ENCODE results near the gene FES. TPM values are rescaled to one million over a fixed set of nuclear protein-coding genes. Genes with fewer than 3 reads are reported as not detected.

FES gene
- total and polyA plus RNA-seq, 2 of the 13 experiments (the other 11 are each of a cell fraction or from before 2014, with no cell fraction given): 4.0 to 9.5 TPM

DNA sequence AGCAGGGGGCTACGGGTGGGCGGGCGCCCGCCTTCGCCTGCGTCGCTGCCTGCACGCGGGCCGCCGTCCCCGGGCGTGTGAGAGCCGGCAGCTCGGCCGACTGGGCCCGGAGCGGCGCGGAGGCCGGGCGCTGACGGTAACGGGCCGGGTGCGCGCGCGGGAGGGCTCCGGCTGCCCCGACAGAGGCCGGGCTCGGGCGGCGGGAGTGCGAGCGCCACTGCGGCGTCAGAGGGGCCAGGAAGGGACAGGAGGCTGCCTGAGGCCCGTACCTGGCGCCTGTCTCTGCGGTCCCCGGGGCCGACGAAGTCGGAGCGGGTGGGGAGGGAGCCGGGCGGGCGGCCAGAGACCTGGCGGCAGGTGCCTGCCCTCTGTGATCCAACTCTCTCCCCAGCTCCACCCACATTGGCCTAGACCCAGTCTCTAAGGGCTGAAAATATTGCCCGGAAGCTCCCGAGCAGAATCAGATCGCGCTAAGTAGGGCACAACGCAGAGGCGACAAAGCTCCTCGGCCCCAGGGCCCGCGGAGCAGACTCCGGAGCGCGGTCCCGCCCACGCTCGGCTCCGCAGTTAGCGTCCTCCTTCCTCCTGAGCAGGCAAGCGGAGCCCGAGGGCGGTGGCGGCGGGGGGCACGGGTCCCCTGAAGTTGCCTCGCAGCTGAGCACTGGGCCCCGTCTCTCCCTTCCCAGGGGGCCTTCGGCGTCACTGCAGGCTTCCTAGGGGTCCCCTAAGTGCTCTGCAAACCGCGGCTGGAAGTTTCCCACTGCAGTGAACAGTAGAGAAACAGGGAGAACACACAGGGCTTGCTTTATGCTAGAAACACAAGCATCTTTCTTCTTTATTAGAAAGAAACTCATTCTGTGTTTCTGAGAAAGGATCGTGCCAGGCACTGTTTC lies 18.8 kb downstream of the FES start, which contains the start of gene MAN2A2 (continued):
- TF ChIP-seq HIVEP1 (CRISPR knock-in tag; IDR thresholded peaks at IDR 0.05): no peak
- TF ChIP-seq ZFP1 (CRISPR knock-in tag; IDR thresholded peaks at IDR 0.05): no peak
- TF ChIP-seq, protein P1, sequence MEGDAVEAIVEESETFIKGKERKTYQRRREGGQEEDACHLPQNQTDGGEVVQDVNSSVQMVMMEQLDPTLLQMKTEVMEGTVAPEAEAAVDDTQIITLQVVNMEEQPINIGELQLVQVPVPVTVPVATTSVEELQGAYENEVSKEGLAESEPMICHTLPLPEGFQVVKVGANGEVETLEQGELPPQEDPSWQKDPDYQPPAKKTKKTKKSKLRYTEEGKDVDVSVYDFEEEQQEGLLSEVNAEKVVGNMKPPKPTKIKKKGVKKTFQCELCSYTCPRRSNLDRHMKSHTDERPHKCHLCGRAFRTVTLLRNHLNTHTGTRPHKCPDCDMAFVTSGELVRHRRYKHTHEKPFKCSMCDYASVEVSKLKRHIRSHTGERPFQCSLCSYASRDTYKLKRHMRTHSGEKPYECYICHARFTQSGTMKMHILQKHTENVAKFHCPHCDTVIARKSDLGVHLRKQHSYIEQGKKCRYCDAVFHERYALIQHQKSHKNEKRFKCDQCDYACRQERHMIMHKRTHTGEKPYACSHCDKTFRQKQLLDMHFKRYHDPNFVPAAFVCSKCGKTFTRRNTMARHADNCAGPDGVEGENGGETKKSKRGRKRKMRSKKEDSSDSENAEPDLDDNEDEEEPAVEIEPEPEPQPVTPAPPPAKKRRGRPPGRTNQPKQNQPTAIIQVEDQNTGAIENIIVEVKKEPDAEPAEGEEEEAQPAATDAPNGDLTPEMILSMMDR (CRISPR knock-in tag; IDR thresholded peaks at IDR 0.05): 0 out of 2 replicates have a peak, but pooled peaks have one; percentile 4
- no peak for TF ChIP-seq SOX6 (IDR thresholded peaks at IDR 0.05)
- peak; percentile 43 for TF ChIP-seq SOX6 (CRISPR knock-in tag; IDR thresholded peaks at IDR 0.05)
- peak; percentile 63 for TF ChIP-seq ZFY (CRISPR knock-in tag; IDR thresholded peaks at IDR 0.05)
- TF ChIP-seq, protein P2, sequence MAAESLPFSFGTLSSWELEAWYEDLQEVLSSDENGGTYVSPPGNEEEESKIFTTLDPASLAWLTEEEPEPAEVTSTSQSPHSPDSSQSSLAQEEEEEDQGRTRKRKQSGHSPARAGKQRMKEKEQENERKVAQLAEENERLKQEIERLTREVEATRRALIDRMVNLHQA (CRISPR knock-in tag; IDR thresholded peaks at IDR 0.05): no peak
- no peak; the same call in 1 of the 2 replicates for TF ChIP-seq ZBTB7B (CRISPR knock-in tag; IDR thresholded peaks at IDR 0.05)
- no peak for TF ChIP-seq KMT2B (CRISPR knock-in tag; IDR thresholded peaks at IDR 0.05)
- TF ChIP-seq, protein P3, sequence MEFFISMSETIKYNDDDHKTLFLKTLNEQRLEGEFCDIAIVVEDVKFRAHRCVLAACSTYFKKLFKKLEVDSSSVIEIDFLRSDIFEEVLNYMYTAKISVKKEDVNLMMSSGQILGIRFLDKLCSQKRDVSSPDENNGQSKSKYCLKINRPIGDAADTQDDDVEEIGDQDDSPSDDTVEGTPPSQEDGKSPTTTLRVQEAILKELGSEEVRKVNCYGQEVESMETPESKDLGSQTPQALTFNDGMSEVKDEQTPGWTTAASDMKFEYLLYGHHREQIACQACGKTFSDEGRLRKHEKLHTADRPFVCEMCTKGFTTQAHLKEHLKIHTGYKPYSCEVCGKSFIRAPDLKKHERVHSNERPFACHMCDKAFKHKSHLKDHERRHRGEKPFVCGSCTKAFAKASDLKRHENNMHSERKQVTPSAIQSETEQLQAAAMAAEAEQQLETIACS (CRISPR knock-in tag; IDR thresholded peaks at IDR 0.05): peak; percentile 62
- TF ChIP-seq, protein P4, sequence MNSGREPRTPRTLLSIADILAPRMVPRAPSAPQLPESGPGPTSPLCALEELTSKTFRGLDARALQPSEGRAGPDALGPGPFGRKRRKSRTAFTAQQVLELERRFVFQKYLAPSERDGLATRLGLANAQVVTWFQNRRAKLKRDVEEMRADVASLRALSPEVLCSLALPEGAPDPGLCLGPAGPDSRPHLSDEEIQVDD (CRISPR knock-in tag; IDR thresholded peaks at IDR 0.05; ENCODE audit: borderline replicate concordance): no peak
- TF ChIP-seq POGZ (CRISPR knock-in tag; IDR thresholded peaks at IDR 0.05): no peak
- 0 out of 2 replicates have a peak, but pooled peaks have one; percentile 3 for TF ChIP-seq ERF (CRISPR knock-in tag; IDR thresholded peaks at IDR 0.05)
- no peak for TF ChIP-seq CENPT (CRISPR knock-in tag; IDR thresholded peaks at IDR 0.05; ENCODE audit: low read depth)
- TF ChIP-seq ZSCAN25 (CRISPR knock-in tag; IDR thresholded peaks at IDR 0.05): no peak
- TF ChIP-seq, protein P5, sequence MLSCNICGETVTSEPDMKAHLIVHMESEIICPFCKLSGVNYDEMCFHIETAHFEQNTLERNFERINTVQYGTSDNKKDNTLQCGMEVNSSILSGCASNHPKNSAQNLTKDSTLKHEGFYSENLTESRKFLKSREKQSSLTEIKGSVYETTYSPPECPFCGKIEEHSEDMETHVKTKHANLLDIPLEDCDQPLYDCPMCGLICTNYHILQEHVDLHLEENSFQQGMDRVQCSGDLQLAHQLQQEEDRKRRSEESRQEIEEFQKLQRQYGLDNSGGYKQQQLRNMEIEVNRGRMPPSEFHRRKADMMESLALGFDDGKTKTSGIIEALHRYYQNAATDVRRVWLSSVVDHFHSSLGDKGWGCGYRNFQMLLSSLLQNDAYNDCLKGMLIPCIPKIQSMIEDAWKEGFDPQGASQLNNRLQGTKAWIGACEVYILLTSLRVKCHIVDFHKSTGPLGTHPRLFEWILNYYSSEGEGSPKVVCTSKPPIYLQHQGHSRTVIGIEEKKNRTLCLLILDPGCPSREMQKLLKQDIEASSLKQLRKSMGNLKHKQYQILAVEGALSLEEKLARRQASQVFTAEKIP (CRISPR knock-in tag; IDR thresholded peaks at IDR 0.05; ENCODE audit: borderline replicate concordance): no peak
- TF ChIP-seq NBN (conservative IDR thresholded peaks at IDR 0.05): no peak
- TF ChIP-seq, protein P6, sequence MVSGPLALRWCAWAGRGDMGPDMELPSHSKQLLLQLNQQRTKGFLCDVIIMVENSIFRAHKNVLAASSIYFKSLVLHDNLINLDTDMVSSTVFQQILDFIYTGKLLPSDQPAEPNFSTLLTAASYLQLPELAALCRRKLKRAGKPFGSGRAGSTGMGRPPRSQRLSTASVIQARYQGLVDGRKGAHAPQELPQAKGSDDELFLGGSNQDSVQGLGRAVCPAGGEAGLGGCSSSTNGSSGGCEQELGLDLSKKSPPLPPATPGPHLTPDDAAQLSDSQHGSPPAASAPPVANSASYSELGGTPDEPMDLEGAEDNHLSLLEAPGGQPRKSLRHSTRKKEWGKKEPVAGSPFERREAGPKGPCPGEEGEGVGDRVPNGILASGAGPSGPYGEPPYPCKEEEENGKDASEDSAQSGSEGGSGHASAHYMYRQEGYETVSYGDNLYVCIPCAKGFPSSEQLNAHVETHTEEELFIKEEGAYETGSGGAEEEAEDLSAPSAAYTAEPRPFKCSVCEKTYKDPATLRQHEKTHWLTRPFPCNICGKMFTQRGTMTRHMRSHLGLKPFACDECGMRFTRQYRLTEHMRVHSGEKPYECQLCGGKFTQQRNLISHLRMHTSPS (CRISPR knock-in tag; IDR thresholded peaks at IDR 0.05; ENCODE audit: low read depth): no peak
- TF ChIP-seq CBFB (CRISPR knock-in tag; IDR thresholded peaks at IDR 0.05): no peak
- no peak; the same call in 1 of the 2 replicates for TF ChIP-seq ZIK1 (CRISPR knock-in tag; IDR thresholded peaks at IDR 0.05; ENCODE audit: borderline replicate concordance, low read depth)
- no peak for TF ChIP-seq MED1 (CRISPR knock-in tag; IDR thresholded peaks at IDR 0.05)
- TF ChIP-seq, protein P7, sequence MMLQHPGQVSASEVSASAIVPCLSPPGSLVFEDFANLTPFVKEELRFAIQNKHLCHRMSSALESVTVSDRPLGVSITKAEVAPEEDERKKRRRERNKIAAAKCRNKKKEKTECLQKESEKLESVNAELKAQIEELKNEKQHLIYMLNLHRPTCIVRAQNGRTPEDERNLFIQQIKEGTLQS (CRISPR knock-in tag; IDR thresholded peaks at IDR 0.05): no peak

Measured in HepG2 (cell line).